Measurements from ENCODE around the gene USP6NL.
"Not testable (repeated sequence)": the region's sequence is repeated elsewhere in the genome, so short reads cannot be mapped to it uniquely, and the experiment has no call there.

The USP6NL gene

DNA sequence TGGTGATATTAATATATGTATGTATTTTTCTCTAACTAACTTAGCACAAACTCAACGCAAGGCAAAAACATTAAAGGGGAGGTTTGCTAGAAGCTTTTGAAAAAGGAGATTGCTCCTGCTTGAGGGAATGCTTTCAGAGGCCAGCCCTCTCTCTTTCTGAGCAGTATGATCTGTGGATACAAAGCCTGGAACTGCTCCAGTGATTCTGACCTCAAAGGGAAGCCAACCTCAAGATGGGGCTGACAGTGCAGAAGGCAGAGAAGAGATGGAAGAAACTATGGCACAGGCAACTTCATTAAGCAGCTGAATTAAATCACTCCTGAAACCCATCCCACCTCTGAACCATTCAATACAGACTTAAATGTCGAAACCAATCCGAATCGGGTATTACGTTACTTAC lies 102.4 kb downstream of the USP6NL start:
- Histone ChIP-seq H3K4me1 (ENCODE audit: control insufficient read depth, insufficient read depth, low read length) (peaks cover 4% of the 10 kb centered on the region), H3K27me3 (ENCODE audit: control insufficient read depth, insufficient read depth, low read length) (no peaks in the 10 kb centered on the region), H3K36me3 (ENCODE audit: insufficient read depth, low read length) (no peaks in the 10 kb centered on the region), H3K9ac (ENCODE audit: low read depth, low read length) (no peak overlapping the region), H3K4me2 (ENCODE audit: low read length) (no peak overlapping the region), H3K9me3 (replicated peaks; ENCODE audit: low read length) (no peaks in the 10 kb centered on the region), H3K4me3 (ENCODE audit: low read length) (no peak overlapping the region)

DNA sequence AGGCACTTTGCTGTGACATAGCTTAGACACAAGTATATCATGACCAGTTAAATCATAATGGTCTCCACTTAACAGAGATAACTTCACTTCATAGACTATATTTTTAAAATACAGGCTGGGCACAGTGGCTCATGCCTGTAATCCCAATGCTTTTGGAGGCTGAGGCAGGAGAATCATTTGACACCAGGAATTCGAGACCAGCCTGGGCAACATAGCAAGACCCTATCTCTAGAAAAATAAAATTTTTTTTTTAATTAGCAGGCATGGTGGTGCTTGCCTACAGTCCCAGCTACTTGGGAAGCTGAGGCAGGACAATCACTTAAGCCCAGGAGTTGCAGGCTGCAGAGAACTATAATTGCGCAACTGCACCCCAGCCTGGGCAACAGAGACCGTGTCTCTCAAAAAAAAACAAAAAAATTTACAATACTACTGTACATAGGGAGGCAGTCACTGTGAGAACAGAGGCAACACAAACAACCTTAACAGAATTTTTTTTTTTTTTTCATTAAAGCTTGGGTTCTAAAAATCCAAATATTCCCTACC lies 105.1 kb downstream of the USP6NL start:
- H3K9me3 ChIP-seq (replicated peaks; ENCODE audit: low read length) = no peaks in the 10 kb centered on the region
- H3K9ac ChIP-seq (ENCODE audit: low read depth, low read length) = no peak overlapping the region
- H3K36me3 ChIP-seq (ENCODE audit: insufficient read depth, low read length) = no peaks in the 10 kb centered on the region
- H3K4me1 ChIP-seq (ENCODE audit: control insufficient read depth, insufficient read depth, low read length) = peaks cover 2% of the 10 kb centered on the region
- no peak overlapping the region for H3K4me3 ChIP-seq (ENCODE audit: low read length)
- no peaks in the 10 kb centered on the region for H3K27me3 ChIP-seq (ENCODE audit: control insufficient read depth, insufficient read depth, low read length)
- H3K4me2 ChIP-seq (ENCODE audit: low read length) = no peak overlapping the region

DNA sequence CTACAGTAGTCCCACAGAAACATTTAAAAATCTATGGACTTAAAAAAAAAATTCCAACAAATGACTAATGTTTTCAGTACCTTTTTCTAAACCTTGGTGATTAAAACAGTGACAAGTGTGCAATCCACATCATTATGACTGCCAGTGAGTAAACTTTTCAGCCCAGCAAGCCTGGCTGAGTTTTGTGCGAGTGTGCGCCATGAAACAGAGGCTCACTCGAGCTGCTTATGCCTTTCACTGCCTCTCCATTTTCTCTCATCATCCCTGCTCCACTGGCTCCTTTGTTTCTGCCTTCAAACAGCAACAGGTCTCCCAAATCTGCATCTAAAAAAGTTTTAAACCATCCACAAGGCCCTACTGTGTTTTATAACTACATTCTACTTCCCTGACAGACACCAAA lies 105.8 kb downstream of the USP6NL start:
- no peaks in the 10 kb centered on the region for H3K4me1 ChIP-seq (ENCODE audit: control insufficient read depth, insufficient read depth, low read length)
- H3K4me2 ChIP-seq (ENCODE audit: low read length) = no peak overlapping the region
- H3K9ac ChIP-seq (ENCODE audit: low read depth, low read length) = no peak overlapping the region
- no peaks in the 10 kb centered on the region for H3K36me3 ChIP-seq (ENCODE audit: insufficient read depth, low read length)
- no peak overlapping the region for H3K4me3 ChIP-seq (ENCODE audit: low read length)
- H3K27me3 ChIP-seq (ENCODE audit: control insufficient read depth, insufficient read depth, low read length) = no peaks in the 10 kb centered on the region
- H3K9me3 ChIP-seq (replicated peaks; ENCODE audit: low read length) = no peaks in the 10 kb centered on the region

DNA sequence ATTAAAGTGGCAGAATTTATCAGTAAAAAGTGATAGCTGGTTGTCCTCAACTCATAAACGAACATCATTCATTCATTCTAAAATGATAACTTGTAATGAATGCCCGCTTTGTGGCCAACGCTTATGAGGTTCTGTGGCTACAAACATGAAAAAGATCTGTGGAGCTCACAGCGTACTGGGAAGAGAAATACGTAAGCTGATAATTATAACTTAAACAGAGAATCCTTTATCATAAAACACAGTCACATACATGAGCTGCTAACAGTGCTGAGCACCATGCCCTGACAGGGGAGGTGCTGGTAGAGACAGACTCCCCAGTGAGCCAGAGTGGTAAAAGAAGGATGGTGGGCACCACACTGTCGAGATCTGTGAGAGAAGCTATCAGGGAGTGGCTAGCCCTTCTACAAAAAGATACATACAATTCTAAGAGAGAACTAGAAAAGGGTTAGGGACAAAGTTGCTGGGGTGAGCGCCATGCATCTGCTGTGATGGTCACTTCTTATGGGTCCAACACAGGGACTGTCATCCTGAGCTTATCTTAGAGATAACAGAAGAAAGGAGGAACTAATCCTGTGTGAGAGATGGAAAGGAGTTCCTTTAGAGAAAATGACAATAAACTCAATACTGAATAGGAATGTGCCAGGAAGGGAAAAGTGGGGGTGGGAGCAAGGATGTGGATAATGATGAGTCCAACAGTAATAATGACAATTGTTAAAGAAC lies 106.7 kb downstream of the USP6NL start:
- Histone ChIP-seq H3K9ac (ENCODE audit: low read depth, low read length) (no peak overlapping the region), H3K36me3 (ENCODE audit: insufficient read depth, low read length) (no peaks in the 10 kb centered on the region), H3K4me2 (ENCODE audit: low read length) (no peak overlapping the region), H3K9me3 (replicated peaks; ENCODE audit: low read length) (no peaks in the 10 kb centered on the region), H3K4me1 (ENCODE audit: control insufficient read depth, insufficient read depth, low read length) (no peaks in the 10 kb centered on the region), H3K4me3 (ENCODE audit: low read length) (no peak overlapping the region), H3K27me3 (ENCODE audit: control insufficient read depth, insufficient read depth, low read length) (no peaks in the 10 kb centered on the region)

DNA sequence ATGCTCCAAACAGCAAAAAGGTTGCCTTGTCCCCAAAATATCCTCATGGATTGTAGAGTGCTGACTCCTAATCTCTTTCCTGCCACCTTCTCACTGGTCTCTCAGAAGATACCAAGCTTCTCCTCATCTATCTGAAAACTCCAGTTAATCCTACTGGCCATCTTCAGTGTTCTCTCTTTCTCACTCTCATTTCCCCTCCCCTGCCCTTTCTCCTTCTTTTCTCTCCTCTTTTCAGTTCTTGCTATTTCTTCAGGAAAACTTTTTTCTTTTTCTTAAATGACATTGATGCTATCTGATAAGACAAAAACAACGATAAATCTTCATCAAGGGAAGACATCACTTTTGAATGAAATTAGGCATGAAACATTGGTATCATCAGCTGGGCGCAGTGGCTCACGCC lies 109.8 kb downstream of the USP6NL start:
- H3K36me3 ChIP-seq (ENCODE audit: insufficient read depth, low read length) = no peaks in the 10 kb centered on the region
- no peak overlapping the region for H3K4me3 ChIP-seq (ENCODE audit: low read length)
- H3K9me3 ChIP-seq (replicated peaks; ENCODE audit: low read length) = no peaks in the 10 kb centered on the region
- H3K4me1 ChIP-seq (ENCODE audit: control insufficient read depth, insufficient read depth, low read length) = no peaks in the 10 kb centered on the region
- H3K4me2 ChIP-seq (ENCODE audit: low read length) = no peak overlapping the region
- H3K9ac ChIP-seq (ENCODE audit: low read depth, low read length) = no peak overlapping the region
- H3K27me3 ChIP-seq (ENCODE audit: control insufficient read depth, insufficient read depth, low read length) = no peaks in the 10 kb centered on the region

DNA sequence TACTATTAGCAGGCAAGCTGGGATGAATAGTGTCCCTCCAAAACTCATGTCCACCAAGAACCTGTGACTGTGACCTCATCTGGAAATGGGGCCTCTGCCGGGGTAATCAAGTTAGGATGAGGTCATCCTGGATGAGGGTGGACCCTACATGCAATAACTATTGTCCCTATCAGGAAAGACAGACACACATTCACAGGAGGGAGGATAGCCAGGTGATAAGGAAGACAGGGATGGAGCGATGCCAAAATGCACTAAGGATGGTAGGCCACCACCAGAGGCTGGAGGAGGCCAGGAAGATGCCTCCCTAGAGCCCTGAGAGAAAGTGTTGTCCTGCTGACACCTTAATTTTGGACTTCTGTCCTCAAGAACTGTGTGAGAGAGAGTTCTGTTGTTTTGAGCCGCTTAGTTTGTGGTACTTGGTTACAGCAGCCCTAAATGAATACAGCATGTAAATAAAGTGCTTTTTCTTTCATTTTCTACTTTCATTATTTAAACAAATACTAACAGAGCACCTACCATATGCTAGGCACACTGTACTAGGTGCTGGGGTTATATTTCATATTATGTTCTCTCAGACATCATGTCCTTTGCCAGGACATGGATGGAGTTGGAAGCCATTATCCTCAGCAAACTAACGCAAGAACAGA lies 111.9 kb downstream of the USP6NL start:
- H3K4me2 ChIP-seq (ENCODE audit: low read length) = no peak overlapping the region

DNA sequence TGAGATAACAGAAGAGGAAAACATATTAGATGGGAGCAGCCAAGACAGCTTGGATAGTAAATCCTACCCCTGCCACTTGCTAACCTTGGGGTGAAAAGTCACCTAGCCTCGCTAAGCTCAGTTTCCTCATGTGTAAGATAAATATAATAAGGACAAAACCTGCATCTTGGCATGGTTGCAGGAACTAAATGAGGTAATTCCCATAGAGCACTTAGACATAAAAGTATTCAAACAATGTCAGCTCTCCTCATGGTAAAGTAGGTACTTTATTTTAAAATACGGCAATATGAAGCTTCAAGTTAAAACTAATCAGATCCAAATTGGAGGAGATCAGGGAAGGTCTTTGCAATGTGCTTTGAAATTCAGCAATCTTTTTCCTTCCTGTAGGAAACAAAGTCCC lies 113.1 kb downstream of the USP6NL start:
- no peak overlapping the region for H3K4me2 ChIP-seq (ENCODE audit: low read length)
- H3K9me3 ChIP-seq (replicated peaks; ENCODE audit: low read length) = no peaks in the 10 kb centered on the region
- H3K9ac ChIP-seq (ENCODE audit: low read depth, low read length) = no peak overlapping the region
- H3K4me3 ChIP-seq (ENCODE audit: low read length) = no peak overlapping the region
- H3K27me3 ChIP-seq (ENCODE audit: control insufficient read depth, insufficient read depth, low read length) = no peaks in the 10 kb centered on the region
- no peaks in the 10 kb centered on the region for H3K4me1 ChIP-seq (ENCODE audit: control insufficient read depth, insufficient read depth, low read length)
- H3K36me3 ChIP-seq (ENCODE audit: insufficient read depth, low read length) = no peaks in the 10 kb centered on the region

More for the DNA sequence above, 111.9 kb downstream of the USP6NL start:
- Histone ChIP-seq H3K4me3 (ENCODE audit: low read length) (no peak overlapping the region), H3K27me3 (ENCODE audit: control insufficient read depth, insufficient read depth, low read length) (no peaks in the 10 kb centered on the region), H3K9ac (ENCODE audit: low read depth, low read length) (no peak overlapping the region), H3K9me3 (replicated peaks; ENCODE audit: low read length) (no peaks in the 10 kb centered on the region), H3K4me1 (ENCODE audit: control insufficient read depth, insufficient read depth, low read length) (no peaks in the 10 kb centered on the region), H3K36me3 (ENCODE audit: insufficient read depth, low read length) (no peaks in the 10 kb centered on the region)

DNA sequence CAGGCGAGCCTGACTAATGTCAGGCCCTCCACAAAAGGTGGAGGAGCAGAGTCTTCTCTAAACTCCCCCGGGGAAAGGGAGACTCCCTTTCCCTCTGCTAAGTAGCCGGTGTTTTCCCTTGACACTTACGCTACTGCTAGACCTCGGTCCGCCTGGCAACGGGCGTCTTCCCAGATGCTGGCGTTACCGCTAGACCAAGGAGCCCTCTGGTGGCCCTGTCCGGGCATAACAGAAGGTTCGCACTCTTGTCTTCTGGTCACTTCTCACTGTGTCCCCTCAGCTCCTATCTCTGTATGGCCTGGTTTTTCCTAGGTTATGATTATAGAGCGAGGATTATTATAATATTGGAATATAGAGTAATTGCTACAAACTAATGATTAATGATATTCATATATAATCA lies 116.5 kb downstream of the USP6NL start:
- not testable (repeated sequence) for H3K4me2 ChIP-seq (ENCODE audit: low read length); H3K36me3 ChIP-seq (ENCODE audit: insufficient read depth, low read length); H3K9me3 ChIP-seq (replicated peaks; ENCODE audit: low read length); H3K4me3 ChIP-seq (ENCODE audit: low read length); H3K9ac ChIP-seq (ENCODE audit: low read depth, low read length); H3K4me1 ChIP-seq (ENCODE audit: control insufficient read depth, insufficient read depth, low read length); H3K27me3 ChIP-seq (ENCODE audit: control insufficient read depth, insufficient read depth, low read length)

DNA sequence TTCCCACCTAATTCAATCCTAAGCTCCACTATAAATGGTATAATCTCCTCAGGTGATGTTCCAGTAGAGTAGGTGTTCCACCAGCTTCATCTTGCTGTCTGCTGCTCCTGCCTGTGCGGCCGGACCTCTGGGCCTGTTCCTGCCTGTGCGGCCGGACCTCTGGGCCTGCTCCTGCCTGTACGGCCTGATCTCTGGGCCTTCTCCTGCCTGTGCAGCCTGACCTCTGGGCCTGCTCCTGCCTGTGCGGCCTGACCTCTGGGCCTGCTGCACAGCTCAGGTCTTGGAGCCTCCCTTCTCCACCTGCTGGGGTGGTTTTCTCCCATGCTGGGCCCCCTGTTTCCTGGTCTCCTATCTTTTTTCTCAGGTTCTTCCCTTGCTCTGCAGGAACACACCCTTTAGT lies 117.8 kb downstream of the USP6NL start:
- H3K27me3 ChIP-seq (ENCODE audit: control insufficient read depth, insufficient read depth, low read length) = no peaks in the 10 kb centered on the region
- H3K36me3 ChIP-seq (ENCODE audit: insufficient read depth, low read length) = no peaks in the 10 kb centered on the region
- H3K9me3 ChIP-seq (replicated peaks; ENCODE audit: low read length) = no peaks in the 10 kb centered on the region
- no peak overlapping the region for H3K4me2 ChIP-seq (ENCODE audit: low read length)
- H3K4me3 ChIP-seq (ENCODE audit: low read length) = no peak overlapping the region
- peaks cover 5% of the 10 kb centered on the region for H3K4me1 ChIP-seq (ENCODE audit: control insufficient read depth, insufficient read depth, low read length)
- no peak overlapping the region for H3K9ac ChIP-seq (ENCODE audit: low read depth, low read length)

DNA sequence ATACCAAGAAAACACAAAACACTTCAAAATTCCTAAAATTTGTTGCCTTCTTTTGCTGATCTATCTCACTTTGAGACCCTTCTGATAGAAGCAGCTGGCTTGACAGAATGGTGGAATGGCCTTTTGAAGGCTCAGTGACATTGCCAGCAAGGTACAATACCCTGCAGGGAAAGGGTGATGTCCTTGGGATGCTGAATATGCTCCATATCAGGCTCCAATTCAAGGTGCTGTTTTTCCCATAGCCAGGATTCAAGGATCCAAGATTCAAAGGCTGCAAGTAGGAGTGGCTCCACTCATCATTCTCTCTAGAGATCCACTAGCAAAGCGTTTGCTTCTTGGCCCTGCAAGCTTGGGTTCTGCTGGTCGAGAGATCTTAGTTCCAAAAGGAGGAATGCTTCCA lies 120.4 kb downstream of the USP6NL start:
- Histone ChIP-seq H3K4me1 (ENCODE audit: control insufficient read depth, insufficient read depth, low read length) (peaks cover 5% of the 10 kb centered on the region), H3K4me3 (ENCODE audit: low read length) (no peak overlapping the region), H3K27me3 (ENCODE audit: control insufficient read depth, insufficient read depth, low read length) (no peaks in the 10 kb centered on the region), H3K36me3 (ENCODE audit: insufficient read depth, low read length) (no peaks in the 10 kb centered on the region), H3K4me2 (ENCODE audit: low read length) (no peak overlapping the region), H3K9me3 (replicated peaks; ENCODE audit: low read length) (no peaks in the 10 kb centered on the region), H3K9ac (ENCODE audit: low read depth, low read length) (no peak overlapping the region)

DNA sequence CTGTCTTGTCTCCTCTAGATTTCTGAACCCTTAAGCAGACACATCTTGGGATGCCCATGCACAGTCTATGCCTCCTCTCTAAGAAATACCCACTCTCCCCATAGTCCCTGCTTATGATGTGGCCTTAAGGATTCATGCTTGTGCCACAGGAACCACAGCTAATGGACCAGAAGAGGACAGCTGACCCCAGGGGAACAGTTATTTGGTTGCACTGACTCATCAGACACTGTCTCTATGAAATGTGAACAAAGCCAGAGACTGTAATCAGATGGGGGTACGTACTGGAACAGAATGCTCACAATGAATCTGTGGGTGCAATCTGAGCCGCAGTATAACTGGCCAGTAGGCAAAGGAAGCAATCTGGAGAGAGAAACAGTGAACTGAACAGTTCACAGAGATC lies 121.9 kb downstream of the USP6NL start:
- Histone ChIP-seq H3K9ac (ENCODE audit: low read depth, low read length) (no peak overlapping the region), H3K4me1 (ENCODE audit: control insufficient read depth, insufficient read depth, low read length) (peaks cover 5% of the 10 kb centered on the region), H3K4me3 (ENCODE audit: low read length) (no peak overlapping the region), H3K36me3 (ENCODE audit: insufficient read depth, low read length) (no peaks in the 10 kb centered on the region), H3K4me2 (ENCODE audit: low read length) (no peak overlapping the region), H3K9me3 (replicated peaks; ENCODE audit: low read length) (no peaks in the 10 kb centered on the region), H3K27me3 (ENCODE audit: control insufficient read depth, insufficient read depth, low read length) (no peaks in the 10 kb centered on the region)

DNA sequence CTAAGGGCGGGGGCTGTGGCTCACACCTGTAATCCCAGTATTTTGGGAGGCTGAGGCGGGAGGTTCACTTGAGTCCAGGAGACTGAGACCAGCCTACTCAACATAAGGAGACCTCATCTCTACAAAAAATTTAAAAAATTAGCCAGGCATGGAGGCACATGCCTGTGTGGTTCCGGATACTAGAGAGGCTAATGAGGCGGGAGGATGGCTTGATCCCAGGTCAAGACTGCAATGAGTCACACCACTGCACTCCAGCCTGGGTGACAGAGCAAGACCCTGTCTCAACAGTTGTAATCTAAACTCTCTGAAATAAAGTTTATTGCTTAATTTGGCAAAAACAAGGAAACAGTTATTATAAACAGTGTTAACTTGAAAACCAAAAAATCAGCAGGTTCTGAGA lies 123.3 kb downstream of the USP6NL start:
- no peaks in the 10 kb centered on the region for H3K27me3 ChIP-seq (ENCODE audit: control insufficient read depth, insufficient read depth, low read length)
- peaks cover 5% of the 10 kb centered on the region for H3K4me1 ChIP-seq (ENCODE audit: control insufficient read depth, insufficient read depth, low read length)
- H3K4me3 ChIP-seq (ENCODE audit: low read length) = no peak overlapping the region
- no peaks in the 10 kb centered on the region for H3K9me3 ChIP-seq (replicated peaks; ENCODE audit: low read length)
- no peak overlapping the region for H3K9ac ChIP-seq (ENCODE audit: low read depth, low read length)
- H3K36me3 ChIP-seq (ENCODE audit: insufficient read depth, low read length) = no peaks in the 10 kb centered on the region
- H3K4me2 ChIP-seq (ENCODE audit: low read length) = no peak overlapping the region
